Mucosa of stomach (tissue), 1 donor: ENCODE measurements around the gene MYL6.

ENCODE experiments used
- H3K27me3 ChIP-seq: one replicate; pipeline ENCODE4 v1.7.0; 2013; ENCODE audit warnings: mild to moderate bottlenecking, low read length; ENCODE audit not compliant: control insufficient read depth, insufficient read depth
- H3K36me3 ChIP-seq: one replicate; pipeline ENCODE4 v1.7.0; 2013; ENCODE audit warnings: low read length; ENCODE audit not compliant: control insufficient read depth, insufficient read depth
- H3K4me1 ChIP-seq: one replicate; pipeline ENCODE4 v1.7.0; 2013; ENCODE audit warnings: mild to moderate bottlenecking, low read length; ENCODE audit not compliant: control insufficient read depth, insufficient read depth
- H3K4me3 ChIP-seq: one replicate; pipeline ENCODE4 v1.7.0; 2013; ENCODE audit warnings: low read length
- H3K9ac ChIP-seq: one replicate; pipeline ENCODE4 v1.7.0; 2013; ENCODE audit warnings: mild to moderate bottlenecking, low read length, moderate library complexity
- H3K9me3 ChIP-seq: one replicate; pipeline ENCODE4 v1.7.0; 2013; ENCODE audit warnings: mild to moderate bottlenecking, low read length, moderate library complexity; ENCODE audit not compliant: control insufficient read depth
- donor health status: Pancreatic carcinoma.

MYL6 gene

DNA sequence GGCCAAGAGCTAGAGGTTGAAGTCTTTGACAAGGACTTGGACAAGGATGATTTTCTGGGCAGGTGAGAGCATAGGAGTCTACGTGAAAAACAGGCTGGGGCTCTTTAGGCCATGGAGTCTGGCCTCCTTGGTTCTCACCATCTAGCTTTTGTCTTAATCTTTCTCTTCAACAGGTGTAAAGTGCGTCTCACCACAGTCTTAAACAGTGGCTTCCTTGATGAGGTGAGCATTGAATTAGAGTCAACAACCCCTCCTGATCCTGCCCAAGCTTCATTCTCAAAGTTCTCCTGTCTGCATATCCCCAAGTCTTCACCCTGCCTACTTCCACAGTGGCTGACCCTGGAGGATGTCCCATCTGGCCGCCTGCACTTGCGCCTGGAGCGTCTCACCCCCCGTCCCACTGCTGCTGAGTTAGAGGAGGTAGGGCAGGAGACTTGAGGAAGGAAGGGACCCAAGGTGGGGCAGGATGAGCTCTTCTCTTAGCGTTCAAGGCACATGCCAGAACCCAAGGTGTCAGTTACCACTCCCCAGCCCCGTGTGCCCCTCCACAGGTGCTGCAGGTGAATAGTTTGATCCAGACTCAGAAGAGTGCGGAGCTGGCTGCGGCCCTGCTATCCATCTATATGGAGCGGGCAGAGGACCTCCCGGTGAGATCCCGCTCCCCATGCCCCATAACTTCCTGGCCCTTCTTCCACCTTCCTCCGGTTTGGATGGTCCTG lies 20.1 kb upstream of the MYL6 start:
- Histone ChIP-seq H3K4me1 (no peaks in the 10 kb centered on the region), H3K36me3 (peaks cover 14% of the 10 kb centered on the region), H3K9ac (no peak overlapping the region), H3K27me3 (no peaks in the 10 kb centered on the region), H3K4me3 (no peak overlapping the region), H3K9me3 (no peaks in the 10 kb centered on the region)

DNA sequence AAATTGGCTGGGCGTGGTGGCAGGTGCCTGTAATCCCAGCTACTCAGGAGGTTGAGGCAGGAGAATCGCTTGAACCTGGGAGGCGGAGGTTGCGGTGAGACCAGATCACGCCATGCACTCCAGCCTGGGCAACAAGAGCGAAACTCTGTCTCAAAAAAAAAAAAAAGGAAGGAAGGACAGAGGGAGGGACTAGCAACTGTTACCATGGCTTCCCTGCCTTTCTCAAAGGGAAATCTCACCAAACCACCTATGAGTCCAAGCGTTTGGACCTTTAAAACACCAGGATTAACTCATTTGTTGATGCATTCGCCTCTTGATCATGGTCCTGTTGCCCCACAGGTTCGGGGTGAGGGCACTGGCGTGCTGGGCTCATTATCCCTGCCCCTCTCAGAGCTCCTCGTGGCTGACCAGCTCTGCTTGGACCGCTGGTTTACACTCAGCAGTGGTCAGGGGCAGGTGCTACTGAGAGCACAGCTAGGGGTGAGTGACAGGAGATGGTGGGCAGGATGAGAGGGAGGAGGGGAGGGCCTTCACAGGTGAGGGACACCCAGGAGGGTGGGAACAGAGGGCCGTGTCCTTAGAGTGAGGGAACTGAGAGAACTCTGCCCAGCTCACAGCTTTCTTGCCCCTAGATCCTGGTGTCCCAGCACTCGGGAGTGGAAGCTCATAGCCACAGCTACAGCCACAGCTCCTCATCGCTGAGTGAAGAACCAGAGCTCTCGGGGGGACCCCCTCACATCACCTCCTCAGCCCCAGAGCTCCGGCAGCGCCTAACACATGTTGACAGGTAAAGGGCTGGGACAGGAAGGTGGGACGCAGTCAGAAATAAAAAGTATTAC lies 16.0 kb upstream of the MYL6 start:
- H3K36me3 ChIP-seq = peaks cover 8% of the 10 kb centered on the region
- no peak overlapping the region for H3K4me3 ChIP-seq
- no peaks in the 10 kb centered on the region for H3K4me1 ChIP-seq
- H3K9me3 ChIP-seq = no peaks in the 10 kb centered on the region
- no peak overlapping the region for H3K9ac ChIP-seq
- no peaks in the 10 kb centered on the region for H3K27me3 ChIP-seq

DNA sequence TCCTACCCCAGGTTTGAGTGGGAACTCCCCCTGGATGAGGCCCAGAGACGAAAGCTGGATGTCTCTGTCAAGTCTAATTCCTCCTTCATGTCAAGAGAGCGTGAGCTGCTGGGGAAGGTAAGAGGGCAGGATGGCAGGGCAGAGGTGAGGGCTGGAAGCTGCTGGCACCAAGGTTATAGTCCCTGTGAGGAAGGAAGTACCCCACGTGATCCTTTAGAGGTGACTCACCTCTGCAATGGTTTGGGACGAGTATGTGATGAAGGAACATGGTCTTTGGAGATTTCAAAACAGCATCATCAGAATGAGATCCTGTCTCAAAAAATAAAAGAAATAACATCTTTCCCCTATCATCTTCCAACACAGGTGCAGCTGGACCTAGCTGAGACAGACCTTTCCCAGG lies 14.9 kb upstream of the MYL6 start:
- no peak overlapping the region for H3K4me3 ChIP-seq
- no peaks in the 10 kb centered on the region for H3K9me3 ChIP-seq
- H3K27me3 ChIP-seq = no peaks in the 10 kb centered on the region
- H3K4me1 ChIP-seq = no peaks in the 10 kb centered on the region
- no peak overlapping the region for H3K9ac ChIP-seq
- H3K36me3 ChIP-seq = peaks cover 8% of the 10 kb centered on the region

DNA sequence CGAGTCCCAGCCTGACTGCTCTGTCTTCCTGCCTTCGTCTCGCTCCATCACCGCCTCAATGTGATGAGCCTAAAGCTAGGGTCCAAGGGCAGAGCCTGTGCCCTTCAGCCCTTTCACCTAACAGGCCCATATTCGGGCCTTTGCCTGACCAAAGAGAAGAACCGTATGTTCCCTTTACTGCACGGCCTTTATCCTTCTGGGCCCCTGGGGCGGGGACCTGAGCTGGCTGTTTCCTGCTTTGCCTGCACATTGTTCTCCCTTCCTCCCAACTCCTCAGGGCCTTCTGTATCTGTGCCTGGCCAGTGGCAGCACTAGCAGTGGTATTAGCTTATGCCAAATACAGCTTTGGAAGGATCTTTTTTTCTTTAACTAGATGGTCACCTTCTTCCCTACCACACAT lies 14.3 kb upstream of the MYL6 start:
- Histone ChIP-seq H3K36me3 (peaks cover 8% of the 10 kb centered on the region), H3K9me3 (no peaks in the 10 kb centered on the region), H3K9ac (no peak overlapping the region), H3K4me1 (no peaks in the 10 kb centered on the region), H3K27me3 (no peaks in the 10 kb centered on the region), H3K4me3 (no peak overlapping the region)

DNA sequence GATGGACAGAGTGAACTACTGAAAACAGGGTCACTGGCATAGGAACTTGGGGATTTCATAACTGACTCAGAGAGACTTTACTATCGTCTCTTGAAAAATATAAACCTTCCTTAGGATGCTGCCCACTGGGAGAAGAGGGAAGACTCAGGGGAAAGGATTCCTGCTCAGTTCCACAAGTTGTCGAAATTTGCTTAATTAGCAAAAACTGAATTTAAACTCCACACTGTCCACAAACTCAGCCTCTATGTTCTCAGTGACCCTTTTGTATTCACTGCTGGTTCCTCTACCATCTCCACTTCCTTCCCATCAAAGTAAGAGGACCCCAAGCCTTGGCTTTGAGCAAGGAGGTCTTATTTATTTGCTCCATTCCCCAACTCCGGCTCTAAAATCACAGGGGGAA lies 12.9 kb upstream of the MYL6 start:
- H3K36me3 ChIP-seq = peaks cover 8% of the 10 kb centered on the region

DNA sequence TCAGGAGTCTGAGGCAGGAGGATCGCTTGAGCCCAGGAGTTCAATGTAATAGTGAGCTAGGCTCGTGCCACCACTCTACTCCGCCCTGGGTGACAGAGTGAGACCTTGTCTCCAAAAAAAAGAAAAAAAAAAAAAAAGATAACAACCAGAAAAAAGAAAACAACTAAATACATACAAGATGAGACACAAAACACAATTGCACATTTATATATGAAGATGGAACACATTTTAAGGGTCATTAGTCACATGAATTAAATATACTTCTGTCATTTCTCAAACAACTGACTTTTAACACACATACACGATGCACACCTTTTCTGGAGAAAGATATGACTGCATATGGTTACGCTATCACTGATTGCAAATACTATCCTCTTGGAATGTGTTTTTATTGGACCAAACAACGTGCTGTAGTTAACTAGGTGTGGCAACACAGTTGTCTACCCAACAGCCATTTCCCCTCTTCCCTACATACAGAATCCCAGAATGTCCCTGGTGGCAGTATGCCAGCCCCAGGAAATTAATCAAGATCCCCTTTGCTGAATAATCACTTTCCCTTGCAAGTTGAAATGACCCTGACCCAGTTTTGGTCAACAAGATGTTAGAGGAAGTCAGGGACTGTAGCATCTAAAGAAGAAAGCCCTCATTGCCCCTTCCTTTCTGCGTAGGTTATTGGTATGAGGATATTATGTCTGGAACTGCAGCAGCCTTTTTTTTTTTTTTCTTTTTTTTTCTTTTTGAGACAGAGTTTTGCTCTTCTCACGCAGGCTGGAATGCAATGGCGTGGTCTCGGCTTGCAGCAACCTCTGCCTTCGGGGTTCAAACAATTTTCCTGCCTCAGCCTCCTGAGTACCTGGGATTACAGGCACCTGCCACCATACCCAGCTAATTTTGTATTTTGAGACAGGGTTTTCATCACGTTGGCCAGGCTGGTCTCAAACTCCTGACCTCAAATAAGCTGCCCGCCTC lies 11.4 kb upstream of the MYL6 start:
- no peaks in the 10 kb centered on the region for H3K9me3 ChIP-seq
- peaks cover 7% of the 10 kb centered on the region for H3K4me1 ChIP-seq
- H3K9ac ChIP-seq = no peak overlapping the region
- peaks cover 8% of the 10 kb centered on the region for H3K36me3 ChIP-seq
- no peaks in the 10 kb centered on the region for H3K27me3 ChIP-seq
- H3K4me3 ChIP-seq = no peak overlapping the region

More for the DNA sequence above, 12.9 kb upstream of the MYL6 start:
- Histone ChIP-seq H3K27me3 (no peaks in the 10 kb centered on the region), H3K9ac (no peak overlapping the region), H3K4me3 (no peak overlapping the region), H3K4me1 (no peaks in the 10 kb centered on the region), H3K9me3 (no peaks in the 10 kb centered on the region)

DNA sequence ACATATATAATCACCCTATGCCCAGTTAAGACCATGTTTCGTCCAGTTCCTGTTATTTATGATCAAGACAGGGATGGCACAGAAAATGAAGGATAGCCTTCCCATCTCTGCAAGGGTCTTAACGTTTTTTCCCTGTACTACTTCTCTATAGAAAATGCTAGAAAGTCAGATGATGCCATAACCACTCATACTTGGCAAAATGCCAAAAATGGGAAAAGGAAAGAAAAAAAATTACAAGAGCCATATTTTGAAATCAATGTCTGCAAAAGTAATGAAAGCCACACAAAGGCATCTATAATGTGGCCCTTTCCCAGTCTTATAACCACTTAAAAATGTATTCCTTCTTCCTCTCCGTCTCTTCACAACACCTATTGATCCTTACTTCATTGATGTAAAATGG lies 7.6 kb upstream of the MYL6 start:
- no peaks in the 10 kb centered on the region for H3K36me3 ChIP-seq
- H3K27me3 ChIP-seq = no peaks in the 10 kb centered on the region
- H3K9me3 ChIP-seq = no peaks in the 10 kb centered on the region
- no peak overlapping the region for H3K4me3 ChIP-seq
- H3K9ac ChIP-seq = no peak overlapping the region
- peaks cover 15% of the 10 kb centered on the region for H3K4me1 ChIP-seq

DNA sequence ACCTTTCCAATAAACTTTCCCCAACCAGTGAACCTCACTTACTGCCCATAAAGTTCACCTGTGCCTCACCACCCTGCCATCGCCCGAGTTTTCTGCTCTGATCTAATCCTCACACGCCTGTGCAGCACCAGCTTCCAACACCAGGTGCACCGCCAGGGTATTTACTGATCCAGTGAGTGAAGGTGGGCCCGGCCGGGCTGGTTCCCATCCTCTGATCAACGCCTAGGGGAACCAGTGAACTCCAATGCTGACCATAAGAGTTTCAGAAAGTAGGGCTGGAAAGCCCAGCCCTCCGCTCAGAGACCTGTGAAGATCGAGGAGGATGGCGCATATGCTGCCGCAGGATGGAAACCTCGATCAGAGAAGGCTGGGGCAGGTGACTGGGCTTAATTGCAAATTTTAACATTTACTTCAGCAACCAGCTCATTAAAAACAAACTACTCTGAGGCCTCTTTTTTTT lies 6.5 kb upstream of the MYL6 start:
- H3K4me3 ChIP-seq = peak overlapping the region; percentile 78
- H3K9me3 ChIP-seq = no peaks in the 10 kb centered on the region
- H3K36me3 ChIP-seq = no peaks in the 10 kb centered on the region
- H3K27me3 ChIP-seq = no peaks in the 10 kb centered on the region
- H3K9ac ChIP-seq = peak overlapping the region; percentile 88
- peaks cover 15% of the 10 kb centered on the region for H3K4me1 ChIP-seq

DNA sequence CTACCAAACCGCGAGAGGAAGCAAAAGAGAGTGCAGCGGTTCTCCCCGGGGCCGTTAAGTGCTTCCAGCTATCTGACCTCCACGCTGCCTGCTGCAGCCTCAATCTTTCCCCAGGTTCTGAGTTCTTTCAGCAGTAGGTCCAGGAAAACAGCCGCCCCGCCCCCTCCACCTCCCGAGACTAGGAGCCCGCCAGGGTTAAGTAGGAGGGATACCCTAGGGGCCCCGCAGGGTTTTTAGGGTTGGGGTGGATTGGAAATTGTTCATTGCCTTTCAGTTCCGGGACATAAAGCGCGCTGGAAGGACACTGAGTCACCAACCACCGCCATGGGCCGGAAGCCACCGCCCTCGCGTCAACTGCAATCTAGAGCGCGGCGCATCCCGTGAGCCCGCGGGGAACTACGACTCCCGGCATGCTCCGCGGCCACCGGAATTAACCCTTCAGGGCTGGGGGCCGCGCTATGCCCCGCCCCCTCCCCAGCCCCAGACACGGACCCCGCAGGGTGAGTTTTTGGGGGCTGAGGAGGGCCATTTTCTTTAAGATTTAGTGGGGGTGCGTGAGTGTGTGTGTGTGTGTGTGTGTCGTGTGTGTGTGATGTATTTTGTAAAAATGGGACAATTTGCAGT lies 5.9 kb upstream of the MYL6 start, which contains the start of gene MYL6B:
Gene MYL6B (plus strand): TSS at position 456 of the 624 bp plus-strand sequence. CDS start 1,332 bp downstream, outside the sequence.
- Histone ChIP-seq H3K4me3 (peak within 1 kb of the TSS; percentile 78), H3K4me1 (peaks cover 16% of the 10 kb centered on the region), H3K9me3 (no peaks in the 10 kb centered on the region), H3K36me3 (no peaks in the 10 kb centered on the region), H3K27me3 (no peaks in the 10 kb centered on the region), H3K9ac (peak within 1 kb of the TSS; percentile 88)

DNA sequence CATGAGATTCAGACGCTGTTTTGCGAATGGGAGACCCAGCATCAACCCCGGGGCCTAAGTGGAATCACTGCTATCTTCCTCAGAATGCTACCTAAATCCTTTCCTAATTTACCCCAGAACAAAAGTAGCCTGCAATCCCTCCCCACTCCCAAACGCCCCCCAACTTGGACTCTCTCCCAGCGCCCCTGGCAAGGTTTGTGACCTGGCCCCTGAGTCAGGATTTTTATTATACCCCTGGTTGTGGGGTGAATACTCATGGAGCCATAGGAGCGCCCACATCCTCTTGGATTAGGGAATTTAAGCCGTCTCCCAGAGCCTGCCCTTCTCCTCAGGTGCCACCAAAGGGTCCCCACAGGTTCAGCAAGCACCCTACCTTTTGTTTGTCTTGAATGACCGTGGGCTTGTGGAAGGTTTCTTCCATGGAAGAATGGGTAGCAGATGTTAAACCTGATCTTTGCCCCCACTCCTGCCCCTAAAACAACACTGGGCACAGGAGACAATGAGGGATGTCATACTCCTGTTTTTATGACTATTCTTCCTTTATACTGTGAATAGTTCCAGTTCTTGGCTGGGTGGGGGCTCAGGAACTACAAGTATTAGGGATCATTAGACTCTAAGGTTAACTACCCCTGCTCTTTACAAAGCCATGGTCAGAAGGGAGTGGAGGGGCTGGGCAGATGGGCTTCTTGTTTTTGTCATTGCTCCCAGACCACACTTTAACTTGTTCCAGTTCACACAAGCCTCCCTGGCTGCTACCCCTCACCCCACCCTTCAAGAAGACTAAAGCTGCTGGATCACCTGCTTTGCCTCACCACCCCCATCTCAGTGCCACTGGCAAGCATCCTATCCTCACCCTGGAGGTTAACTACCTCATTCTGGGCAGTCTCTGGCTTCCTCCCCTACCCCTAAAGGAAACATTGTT lies 5.1 kb upstream of the MYL6 start:
- H3K36me3 ChIP-seq = no peaks in the 10 kb centered on the region
- H3K4me3 ChIP-seq = peak overlapping the region; percentile 78
- no peaks in the 10 kb centered on the region for H3K9me3 ChIP-seq
- H3K4me1 ChIP-seq = peaks cover 19% of the 10 kb centered on the region
- peak overlapping the region; percentile 88 for H3K9ac ChIP-seq
- no peaks in the 10 kb centered on the region for H3K27me3 ChIP-seq
